PFSK-1 (cell line): ENCODE results near the gene MSH6.

ENCODE experiments used
- FOXP2 ChIP-seq: optimal IDR thresholded peaks from 2 replicates; pipeline ENCODE3; 2011; ENCODE audit warnings: borderline replicate concordance, control low read depth, inconsistent platforms; ENCODE audit not compliant: insufficient read depth; ENCODE audit errors: extremely low read length, extremely low read depth
- POLR2AphosphoS5 ChIP-seq: IDR thresholded peaks from 2 replicates; pipeline ENCODE4 v1.6.1; 2012; ENCODE audit warnings: low read depth, mild to moderate bottlenecking, control low read depth, low read length, moderate library complexity
- SIN3A ChIP-seq: IDR thresholded peaks from 2 replicates; pipeline ENCODE4 v1.6.1; 2012; ENCODE audit warnings: mild to moderate bottlenecking, low read length, moderate library complexity, borderline replicate concordance; ENCODE audit not compliant: insufficient read depth
- TAF1 ChIP-seq: IDR thresholded peaks from 2 replicates; pipeline ENCODE4 v1.6.1; 2012; ENCODE audit warnings: low read length, control low read depth, borderline replicate concordance; ENCODE audit not compliant: insufficient read depth
- TF ChIP-seq, protein P1 (sequence below), 2 experiments: IDR thresholded peaks; 2 replicates each; pipeline versions ENCODE4 v1.6.1 to v1.8.0; 2011 to 2012; ENCODE audit warnings: low read depth in 2 of 2, low read length in 2 of 2, control low read depth in 1 of 2, inconsistent platforms in 1 of 2, mild to moderate bottlenecking in 1 of 2, moderate library complexity in 1 of 2; ENCODE audit not compliant: insufficient read depth in 1 of 2

Gene MSH6

DNA sequence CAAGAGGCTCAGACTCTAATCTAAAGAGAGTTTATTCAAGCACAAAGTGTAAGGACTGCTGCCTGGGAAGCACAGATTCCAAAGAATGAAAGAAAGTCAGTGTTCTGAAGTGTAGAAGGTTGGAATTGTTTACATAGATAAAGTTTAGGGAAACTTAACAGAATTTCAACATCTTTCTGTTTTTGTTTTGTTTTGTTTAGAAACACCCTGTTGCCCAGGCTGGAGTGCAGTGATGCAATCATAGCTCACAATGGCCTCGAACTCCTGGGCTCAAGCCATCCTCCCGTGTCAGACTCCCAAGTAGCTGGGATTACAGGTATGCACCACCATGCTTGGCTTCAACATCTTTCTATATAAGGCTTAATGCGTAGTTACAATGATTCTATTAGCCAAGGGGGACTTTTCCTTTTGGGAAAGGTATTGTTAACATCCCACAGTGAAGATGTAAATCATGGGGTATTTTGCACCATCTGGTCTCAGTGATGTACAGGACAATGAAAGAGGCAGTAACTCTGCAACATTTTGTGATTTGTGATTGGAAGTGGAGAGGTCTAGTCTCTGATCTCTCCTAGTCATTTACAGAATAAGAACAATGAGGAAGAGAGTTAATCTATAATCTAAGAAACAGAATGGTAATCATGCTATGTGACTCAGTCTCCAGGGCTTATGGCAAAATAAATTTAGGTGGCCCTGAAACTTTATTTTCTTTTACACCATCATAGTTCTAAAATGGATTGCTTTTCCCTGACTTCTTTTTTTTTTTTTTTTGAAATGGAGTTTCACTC, 45.6 kb upstream of the MSH6 start:
- TF ChIP-seq POLR2AphosphoS5 = no peak
- TF ChIP-seq, protein P1, sequence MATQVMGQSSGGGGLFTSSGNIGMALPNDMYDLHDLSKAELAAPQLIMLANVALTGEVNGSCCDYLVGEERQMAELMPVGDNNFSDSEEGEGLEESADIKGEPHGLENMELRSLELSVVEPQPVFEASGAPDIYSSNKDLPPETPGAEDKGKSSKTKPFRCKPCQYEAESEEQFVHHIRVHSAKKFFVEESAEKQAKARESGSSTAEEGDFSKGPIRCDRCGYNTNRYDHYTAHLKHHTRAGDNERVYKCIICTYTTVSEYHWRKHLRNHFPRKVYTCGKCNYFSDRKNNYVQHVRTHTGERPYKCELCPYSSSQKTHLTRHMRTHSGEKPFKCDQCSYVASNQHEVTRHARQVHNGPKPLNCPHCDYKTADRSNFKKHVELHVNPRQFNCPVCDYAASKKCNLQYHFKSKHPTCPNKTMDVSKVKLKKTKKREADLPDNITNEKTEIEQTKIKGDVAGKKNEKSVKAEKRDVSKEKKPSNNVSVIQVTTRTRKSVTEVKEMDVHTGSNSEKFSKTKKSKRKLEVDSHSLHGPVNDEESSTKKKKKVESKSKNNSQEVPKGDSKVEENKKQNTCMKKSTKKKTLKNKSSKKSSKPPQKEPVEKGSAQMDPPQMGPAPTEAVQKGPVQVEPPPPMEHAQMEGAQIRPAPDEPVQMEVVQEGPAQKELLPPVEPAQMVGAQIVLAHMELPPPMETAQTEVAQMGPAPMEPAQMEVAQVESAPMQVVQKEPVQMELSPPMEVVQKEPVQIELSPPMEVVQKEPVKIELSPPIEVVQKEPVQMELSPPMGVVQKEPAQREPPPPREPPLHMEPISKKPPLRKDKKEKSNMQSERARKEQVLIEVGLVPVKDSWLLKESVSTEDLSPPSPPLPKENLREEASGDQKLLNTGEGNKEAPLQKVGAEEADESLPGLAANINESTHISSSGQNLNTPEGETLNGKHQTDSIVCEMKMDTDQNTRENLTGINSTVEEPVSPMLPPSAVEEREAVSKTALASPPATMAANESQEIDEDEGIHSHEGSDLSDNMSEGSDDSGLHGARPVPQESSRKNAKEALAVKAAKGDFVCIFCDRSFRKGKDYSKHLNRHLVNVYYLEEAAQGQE (IDR thresholded peaks at IDR 0.05; ENCODE audit: insufficient read depth in 1 of 2, low read depth in 2 of 2, low read length in 2 of 2) = no peak
- no peak for TF ChIP-seq SIN3A
- TF ChIP-seq FOXP2 = no peak

DNA sequence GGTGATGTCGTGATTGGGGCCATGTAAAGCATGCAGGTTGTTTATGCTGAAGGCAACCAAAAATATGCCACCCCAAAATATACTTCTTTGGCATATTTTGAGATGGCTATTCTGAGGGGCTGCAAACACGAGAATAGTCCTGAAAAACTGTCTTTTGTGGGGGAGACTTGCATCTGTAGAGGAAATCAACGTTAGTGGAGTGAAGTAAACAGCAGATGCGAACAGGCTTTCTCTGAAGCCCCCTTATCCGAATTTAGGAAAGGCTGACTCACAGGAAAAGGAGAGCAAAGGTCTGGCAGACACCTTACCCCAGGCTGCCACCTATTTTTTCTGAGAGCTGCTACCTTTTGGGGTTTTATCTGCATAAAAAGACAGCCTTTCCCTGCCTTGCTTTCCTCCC, 44.6 kb upstream of the MSH6 start:
- TF ChIP-seq, protein P1 (IDR thresholded peaks at IDR 0.05; ENCODE audit: insufficient read depth in 1 of 2, low read depth in 2 of 2, low read length in 2 of 2) = no peak
- TF ChIP-seq POLR2AphosphoS5 (no peak), FOXP2 (no peak), TAF1 (no peak), SIN3A (no peak)

DNA sequence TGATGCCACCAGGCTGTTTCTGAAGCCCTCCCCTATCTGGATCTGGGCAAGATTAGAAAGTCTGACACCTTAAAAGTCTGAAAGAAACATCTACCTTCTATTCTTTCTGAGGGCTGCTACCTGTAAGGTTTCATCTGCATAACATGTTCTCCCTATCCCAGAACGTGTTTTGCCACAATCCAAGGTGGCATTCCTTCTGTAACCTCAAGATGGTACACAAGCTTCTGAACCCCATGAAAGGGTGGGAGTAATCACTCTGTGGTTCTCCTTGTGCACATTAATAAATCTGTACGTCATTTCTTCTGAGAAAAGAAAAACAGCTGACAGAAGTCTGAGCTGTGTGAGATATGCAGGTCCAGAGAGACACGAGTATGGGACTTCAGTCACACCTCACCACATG, 41.8 kb upstream of the MSH6 start:
- no peak for TF ChIP-seq TAF1
- no peak for TF ChIP-seq FOXP2
- no peak for TF ChIP-seq POLR2AphosphoS5
- TF ChIP-seq, protein P1 (IDR thresholded peaks at IDR 0.05; ENCODE audit: insufficient read depth in 1 of 2, low read depth in 2 of 2, low read length in 2 of 2) = no peak
- no peak for TF ChIP-seq SIN3A

DNA sequence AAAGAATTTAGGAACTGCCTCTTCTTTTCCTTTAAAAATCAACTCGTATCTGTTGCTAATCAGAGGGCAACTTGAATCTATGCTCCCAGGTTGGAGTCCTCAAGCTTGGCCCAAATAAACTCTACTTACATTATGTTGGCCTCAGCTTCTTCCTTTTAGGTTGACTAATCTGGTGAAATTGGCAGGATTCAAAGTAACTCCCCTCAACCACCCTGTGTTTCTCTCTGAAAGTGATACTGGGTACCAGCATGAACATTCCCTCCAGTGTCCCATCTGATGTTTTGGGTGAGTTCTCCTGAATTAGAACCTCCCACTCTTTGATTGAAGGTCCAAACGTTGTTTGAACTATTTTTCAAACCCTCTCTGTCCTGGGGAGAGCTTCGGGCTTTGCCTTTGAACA, 41.3 kb upstream of the MSH6 start:
- TF ChIP-seq FOXP2 (no peak), SIN3A (no peak), TAF1 (no peak), POLR2AphosphoS5 (no peak)
- TF ChIP-seq, protein P1 (IDR thresholded peaks at IDR 0.05; ENCODE audit: insufficient read depth in 1 of 2, low read depth in 2 of 2, low read length in 2 of 2) = no peak

DNA sequence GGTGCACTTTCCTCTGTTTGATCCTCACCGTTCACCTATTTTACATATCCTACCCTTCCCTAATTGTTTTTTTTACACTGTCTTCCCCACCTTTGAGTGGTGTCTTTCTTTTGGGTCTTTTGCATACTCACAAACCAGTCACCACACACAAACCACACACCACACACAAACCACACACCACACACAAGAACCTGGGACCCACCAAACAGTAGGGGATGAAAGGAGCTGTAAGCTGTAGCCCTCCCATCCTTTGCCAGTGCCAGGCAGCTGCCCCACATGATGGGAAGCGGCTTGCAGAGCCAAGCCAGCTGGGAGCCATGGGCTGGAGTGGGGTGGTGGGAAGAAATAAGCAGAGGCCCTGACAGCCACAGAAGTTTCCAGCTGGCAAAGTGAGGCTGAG, 38.9 kb upstream of the MSH6 start:
- no peak for TF ChIP-seq TAF1
- no peak for TF ChIP-seq POLR2AphosphoS5
- TF ChIP-seq, protein P1 (IDR thresholded peaks at IDR 0.05; ENCODE audit: insufficient read depth in 1 of 2, low read depth in 2 of 2, low read length in 2 of 2) = no peak
- TF ChIP-seq FOXP2 = no peak
- TF ChIP-seq SIN3A = no peak
